Cardiac fibroblast (primary cell): ENCODE data around the gene UTS2R.

Experiments
- DNase-seq, 2 donors: peaks; one replicate each; pipeline versions ENCODE4 v3.0.0 to v3.0.0-alpha.2; 2010; ENCODE audit warnings: low read depth in 2 of 2
- H3K4me3 ChIP-seq, 2 donors: replicated peaks in 1 of 2; 1 replicate in 1 of 2; 2 replicates in 1 of 2; pipeline ENCODE4 v1.5.1; 2011; ENCODE audit warnings: low read depth in 2 of 2, low read length in 2 of 2, mild to moderate bottlenecking in 2 of 2, moderate library complexity in 1 of 2
- TF ChIP-seq, protein P1 (sequence below): IDR thresholded peaks from one replicate; pipeline ENCODE4 v1.5.1; 2011; ENCODE audit warnings: low read depth, mild to moderate bottlenecking, low read length, inconsistent platforms

UTS2R gene

DNA sequence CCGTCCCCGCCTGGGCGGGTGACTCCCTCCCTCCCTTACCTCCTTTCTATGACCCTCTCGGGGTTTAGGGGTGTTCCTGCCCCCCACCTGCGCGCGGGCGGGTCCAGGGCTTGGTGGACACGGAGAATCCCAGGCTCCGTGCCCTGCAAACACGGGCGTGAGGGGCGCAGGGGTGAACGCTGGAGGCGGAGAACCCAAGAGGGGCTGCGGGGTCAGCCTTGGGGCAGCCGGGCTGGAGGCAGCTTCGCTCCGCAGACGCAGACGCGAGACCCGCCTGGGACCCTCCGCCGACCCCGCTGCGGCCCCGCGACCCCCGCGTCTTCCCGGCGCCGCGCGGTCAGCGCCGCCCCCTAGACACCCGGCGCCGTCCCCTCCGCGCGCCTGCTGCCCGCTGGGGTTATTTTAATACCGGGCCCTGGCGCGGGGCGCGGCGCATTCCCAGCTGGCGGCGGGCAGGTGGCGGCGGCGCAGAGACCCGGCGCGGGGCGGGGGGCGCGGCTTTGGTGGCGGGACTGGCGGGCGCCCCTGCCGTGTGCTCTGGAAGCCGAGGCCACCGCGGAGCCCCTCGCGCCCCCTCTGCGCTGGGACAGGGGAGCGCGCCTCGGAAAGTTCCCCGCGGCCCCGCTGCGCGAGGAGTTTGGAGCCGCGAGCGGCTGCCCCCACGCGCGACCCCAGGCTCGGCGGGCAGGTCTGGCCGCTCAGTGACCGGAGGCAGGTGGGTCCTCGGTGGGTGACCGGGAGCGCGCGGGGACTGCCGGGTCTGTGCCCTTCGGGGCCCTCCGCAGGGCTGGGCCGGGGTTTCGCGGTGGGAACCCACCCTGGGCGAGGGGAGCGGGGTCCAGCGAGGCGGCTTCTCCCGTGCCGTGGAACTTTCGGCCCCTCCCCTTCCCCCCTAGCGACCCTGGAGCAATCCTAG, at the start of gene UTS2R:
TSS of gene UTS2R (plus strand) at position 433 of the 916 bp plus-strand sequence. CDS start 2,560 bp downstream, outside the sequence.
- TF ChIP-seq, protein P1, sequence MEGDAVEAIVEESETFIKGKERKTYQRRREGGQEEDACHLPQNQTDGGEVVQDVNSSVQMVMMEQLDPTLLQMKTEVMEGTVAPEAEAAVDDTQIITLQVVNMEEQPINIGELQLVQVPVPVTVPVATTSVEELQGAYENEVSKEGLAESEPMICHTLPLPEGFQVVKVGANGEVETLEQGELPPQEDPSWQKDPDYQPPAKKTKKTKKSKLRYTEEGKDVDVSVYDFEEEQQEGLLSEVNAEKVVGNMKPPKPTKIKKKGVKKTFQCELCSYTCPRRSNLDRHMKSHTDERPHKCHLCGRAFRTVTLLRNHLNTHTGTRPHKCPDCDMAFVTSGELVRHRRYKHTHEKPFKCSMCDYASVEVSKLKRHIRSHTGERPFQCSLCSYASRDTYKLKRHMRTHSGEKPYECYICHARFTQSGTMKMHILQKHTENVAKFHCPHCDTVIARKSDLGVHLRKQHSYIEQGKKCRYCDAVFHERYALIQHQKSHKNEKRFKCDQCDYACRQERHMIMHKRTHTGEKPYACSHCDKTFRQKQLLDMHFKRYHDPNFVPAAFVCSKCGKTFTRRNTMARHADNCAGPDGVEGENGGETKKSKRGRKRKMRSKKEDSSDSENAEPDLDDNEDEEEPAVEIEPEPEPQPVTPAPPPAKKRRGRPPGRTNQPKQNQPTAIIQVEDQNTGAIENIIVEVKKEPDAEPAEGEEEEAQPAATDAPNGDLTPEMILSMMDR: no peak
- no peak for DNase-seq
- peak within 1 kb of the TSS; percentile 2 to 31 for H3K4me3 ChIP-seq

DNA sequence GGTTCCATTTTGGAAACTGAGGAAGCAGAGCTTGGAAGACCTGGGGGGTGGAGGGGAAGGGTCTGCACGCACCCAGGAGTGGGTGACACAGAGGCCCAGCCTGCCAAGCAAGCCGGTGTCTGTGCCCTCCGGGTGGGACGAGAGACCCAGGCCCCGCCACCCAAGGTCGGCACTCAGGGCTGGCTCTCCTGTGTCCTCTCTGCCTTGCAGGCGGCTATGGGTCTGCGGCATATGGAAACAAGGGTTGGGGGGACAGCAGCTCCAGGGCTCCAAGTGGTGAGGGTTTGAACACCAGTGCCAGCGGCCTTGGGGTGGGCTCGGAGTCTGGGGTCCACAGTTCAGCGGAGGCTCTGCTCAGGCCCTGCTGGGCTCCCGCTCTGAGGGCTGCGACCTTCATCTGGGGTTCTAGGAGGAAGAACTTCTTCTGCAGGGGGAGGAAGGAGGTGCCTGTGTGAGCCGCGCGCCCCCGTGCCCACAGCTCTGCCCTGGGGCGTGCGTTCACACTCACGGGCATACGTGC, 49.6 kb upstream of the UTS2R start:
- TF ChIP-seq, protein P1: no peak
- H3K4me3 ChIP-seq: no peak overlapping the region
- DNase-seq: no peak

- H3K4me3 ChIP-seq: no peak overlapping the region
- TF ChIP-seq, protein P1: no peak
Measured at GRCh38 chr17:82322526-82323453, 48.8 kb upstream of the UTS2R start.

DNA sequence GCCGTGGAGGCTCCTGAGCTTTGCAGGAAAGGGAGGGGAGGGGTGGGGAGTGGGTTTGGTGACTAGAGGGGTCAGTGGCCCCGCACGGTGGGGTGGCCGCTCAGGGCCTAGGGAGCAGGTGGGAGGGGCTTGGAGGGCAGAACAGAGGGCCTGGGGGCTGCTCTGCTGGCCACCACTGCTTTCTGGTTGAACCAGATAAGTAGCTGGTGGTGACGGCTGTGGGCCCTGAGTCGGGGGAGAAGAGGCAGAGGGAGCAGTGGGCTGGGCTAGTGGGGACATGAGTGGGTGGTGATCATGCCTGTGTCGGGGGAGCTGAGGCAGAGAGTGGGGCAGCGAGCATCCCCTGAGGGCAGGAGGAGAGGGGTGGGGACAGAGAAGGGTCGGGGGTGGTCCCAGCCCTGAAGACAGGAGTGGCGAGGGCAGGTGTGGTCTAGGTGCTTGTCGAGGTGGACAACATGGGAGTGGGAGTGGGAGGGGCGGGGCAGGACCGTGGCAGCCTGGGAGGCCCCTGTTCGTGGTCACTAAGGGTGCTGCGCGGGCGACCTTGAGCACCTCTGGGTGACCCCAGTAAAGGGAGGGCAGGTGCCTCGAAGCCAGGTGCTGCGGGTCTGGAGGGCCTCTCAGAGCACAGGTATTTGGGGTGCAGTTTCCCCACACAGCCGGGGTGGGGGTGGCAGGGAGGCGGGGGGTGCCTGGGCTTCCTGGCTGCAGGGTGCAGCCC, 47.9 kb upstream of the UTS2R start:
- no peak for DNase-seq
- TF ChIP-seq, protein P1: no peak
- H3K4me3 ChIP-seq: no peak overlapping the region

More at GRCh38 chr17:82322526-82323453, 48.8 kb upstream of the UTS2R start:
- DNase-seq: no peak

- no peak for DNase-seq
- TF ChIP-seq, protein P1: no peak
Measured at GRCh38 chr17:82324566-82325285, 46.8 kb upstream of the UTS2R start.

More at GRCh38 chr17:82324566-82325285, 46.8 kb upstream of the UTS2R start:
- H3K4me3 ChIP-seq: no peak overlapping the region
